SW 1271 (cell line): ENCODE results near the gene RAB11FIP3.

Experiments
- DNase-seq, 2 experiments: peaks; one replicate each; lab custom pipeline; 2025; lab: John Stamatoyannopoulos, UW

RAB11FIP3 gene

GRCh38 chr16:424033-424622 lies 1.3 kb upstream of the RAB11FIP3 start:
- DNase-seq: peak; percentile 64 to 86

GRCh38 chr16:424623-425081 lies 797 bp upstream of the RAB11FIP3 start:
- DNase-seq: peak in 1 of 2 experiments; percentile 40

DNA sequence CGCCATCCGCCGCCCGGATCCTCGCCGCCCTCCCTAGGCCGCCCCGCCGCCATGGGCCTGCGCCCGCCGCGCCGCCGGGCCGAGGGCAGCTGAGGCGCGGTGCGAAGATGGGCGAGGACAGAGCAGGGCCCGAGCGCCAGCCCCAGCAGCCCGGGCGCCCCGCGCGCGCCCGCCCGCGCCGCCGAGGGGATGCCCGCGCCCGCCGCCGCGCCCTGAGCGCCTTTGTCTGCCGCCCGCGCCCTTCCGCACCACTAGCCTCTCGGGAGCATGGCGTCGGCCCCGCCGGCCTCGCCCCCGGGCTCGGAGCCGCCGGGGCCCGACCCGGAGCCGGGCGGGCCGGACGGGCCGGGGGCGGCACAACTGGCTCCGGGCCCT lies 278 bp downstream of the RAB11FIP3 start:
- no peak for DNase-seq

DNA sequence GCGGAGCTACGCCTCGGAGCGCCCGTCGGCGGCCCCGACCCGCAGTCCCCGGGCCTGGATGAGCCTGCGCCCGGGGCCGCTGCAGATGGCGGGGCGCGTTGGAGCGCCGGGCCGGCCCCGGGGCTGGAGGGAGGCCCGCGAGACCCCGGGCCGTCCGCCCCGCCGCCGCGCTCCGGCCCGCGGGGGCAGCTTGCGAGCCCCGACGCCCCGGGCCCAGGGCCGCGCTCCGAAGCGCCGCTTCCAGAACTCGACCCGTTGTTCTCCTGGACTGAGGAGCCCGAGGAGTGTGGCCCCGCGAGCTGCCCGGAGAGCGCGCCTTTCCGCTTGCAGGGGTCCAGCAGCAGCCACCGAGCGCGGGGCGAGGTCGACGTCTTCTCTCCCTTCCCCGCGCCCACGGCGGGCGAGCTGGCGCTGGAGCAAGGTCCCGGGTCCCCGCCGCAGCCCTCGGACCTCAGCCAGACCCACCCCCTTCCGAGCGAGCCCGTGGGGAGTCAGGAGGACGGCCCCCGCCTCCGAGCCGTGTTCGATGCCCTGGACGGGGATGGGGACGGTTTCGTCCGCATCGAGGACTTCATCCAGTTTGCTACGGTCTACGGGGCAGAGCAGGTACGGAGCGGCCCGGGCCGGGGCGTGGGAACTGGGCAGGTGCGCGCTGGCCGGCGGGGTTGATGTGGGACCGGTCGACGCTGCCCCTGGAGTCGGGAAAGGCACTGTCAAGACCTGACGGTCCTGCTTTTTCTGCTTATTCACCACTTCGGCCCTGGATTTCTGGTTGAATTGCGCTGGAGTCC lies 861 bp downstream of the RAB11FIP3 start:
- no peak for DNase-seq

DNA sequence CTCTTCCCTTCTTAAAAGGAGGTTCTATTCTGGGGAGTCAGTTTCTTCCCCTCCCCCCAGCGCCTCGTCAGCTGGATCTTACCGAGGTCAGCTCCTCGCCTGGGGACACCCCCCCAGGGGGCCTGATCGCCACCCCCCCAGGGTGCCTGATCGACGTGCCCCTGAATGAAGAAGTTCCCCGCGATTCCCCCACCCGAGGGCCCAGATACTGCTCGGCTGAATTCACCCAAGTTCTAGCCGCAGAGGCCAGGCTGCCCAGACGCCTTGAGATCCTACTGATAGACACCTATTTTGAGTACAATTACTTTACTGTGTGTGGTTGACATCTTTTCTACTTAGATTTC lies 1.4 kb downstream of the RAB11FIP3 start:
- no peak for DNase-seq

- no peak for DNase-seq
Observed at GRCh38 chr16:427250-427649, 1.8 kb downstream of the RAB11FIP3 start.

DNA sequence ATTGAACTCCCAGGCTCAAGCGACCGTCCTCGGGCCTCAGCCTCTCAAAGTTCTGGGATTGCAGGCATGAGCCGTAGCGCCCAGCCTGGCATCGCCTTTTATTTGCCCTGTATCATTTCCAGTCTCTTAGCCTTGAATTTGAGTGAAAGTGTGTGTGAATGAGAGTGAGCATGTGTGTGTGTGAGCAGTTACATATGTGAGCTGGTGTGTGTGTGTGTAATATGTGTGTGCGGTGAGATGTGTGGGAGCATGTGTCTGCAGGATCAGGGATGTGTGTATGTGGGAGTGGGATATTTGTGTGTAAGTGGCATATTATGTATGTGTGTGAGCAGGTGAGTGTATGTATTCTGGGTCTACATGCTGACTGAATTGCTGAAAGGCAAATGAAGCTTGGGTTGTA lies 5.5 kb downstream of the RAB11FIP3 start:
- no peak for DNase-seq

DNA sequence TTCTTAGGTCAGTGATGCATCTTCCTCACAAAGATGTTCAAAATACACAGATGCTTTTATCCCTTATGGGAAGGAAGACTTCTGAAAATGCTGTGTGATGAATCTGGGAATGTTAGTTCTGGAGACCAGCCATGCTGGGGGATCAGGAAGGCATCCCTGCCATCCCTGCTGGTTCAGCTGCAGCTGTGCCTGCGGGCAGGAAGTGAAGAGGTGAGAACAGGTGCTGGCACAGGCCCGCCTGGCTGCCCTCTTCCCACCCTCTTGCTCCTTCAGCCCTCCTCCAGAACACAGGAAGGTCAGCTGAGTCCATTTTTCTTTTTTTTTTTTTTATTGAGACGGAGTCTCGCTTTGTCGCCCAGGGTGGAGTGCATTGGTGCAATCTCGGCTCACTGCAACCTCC lies 15.2 kb downstream of the RAB11FIP3 start:
- no peak for DNase-seq

- DNase-seq: no peak
Observed at GRCh38 chr16:441447-441846, 16.0 kb downstream of the RAB11FIP3 start.

GRCh38 chr16:442976-443375 lies 17.5 kb downstream of the RAB11FIP3 start:
- no peak for DNase-seq

DNA sequence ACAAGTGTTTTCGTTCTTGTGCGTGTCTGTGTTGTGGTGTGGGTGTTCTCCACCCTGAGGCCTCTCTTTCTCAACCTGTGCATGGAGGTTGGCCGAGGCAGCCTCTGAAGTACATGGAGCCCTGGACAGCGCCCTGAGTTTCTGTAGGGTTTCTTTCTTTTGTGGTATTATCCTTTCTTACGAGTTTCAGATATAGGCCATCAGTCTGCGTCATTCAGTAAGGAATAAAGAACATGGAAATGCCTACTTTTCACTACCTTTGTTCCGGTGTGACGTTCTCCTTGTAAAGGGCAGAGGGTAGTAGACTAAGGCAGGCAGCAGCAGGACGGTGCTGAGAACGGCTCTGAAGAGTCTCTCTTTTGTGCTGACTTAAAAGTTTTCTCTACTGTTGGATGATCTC lies 18.6 kb downstream of the RAB11FIP3 start:
- DNase-seq: no peak

- DNase-seq: no peak
Observed at GRCh38 chr16:445566-445965, 20.1 kb downstream of the RAB11FIP3 start.

- DNase-seq: no peak
Observed at GRCh38 chr16:450385-450784, 24.9 kb downstream of the RAB11FIP3 start.

- no peak for DNase-seq
Observed at GRCh38 chr16:450785-451512, 25.5 kb downstream of the RAB11FIP3 start.

- DNase-seq: no peak
Observed at GRCh38 chr16:454397-454940, 29.0 kb downstream of the RAB11FIP3 start.

DNA sequence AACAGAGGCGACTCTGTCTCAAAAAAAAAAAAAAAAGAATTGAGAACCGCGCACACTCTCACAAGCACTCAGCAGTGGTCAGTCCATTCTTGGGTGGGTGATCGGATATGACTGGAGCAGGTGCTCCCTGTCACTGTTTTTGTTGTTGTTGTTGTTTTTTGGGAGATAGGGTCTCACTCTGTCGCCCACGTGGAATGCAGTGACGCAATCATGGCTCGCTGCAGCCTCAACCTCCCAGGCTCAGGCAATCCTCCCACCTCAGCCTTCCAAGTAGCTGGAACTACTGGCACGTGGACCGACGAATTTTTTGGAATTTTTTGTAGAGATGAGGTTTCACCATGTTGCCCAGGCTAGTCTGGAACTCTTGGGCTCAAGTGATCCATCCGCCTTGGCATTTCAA lies 30.0 kb downstream of the RAB11FIP3 start:
- no peak for DNase-seq

GRCh38 chr16:456891-457483 lies 31.5 kb downstream of the RAB11FIP3 start:
- DNase-seq: no peak

GRCh38 chr16:457732-458400 lies 32.4 kb downstream of the RAB11FIP3 start:
- no peak for DNase-seq

DNA sequence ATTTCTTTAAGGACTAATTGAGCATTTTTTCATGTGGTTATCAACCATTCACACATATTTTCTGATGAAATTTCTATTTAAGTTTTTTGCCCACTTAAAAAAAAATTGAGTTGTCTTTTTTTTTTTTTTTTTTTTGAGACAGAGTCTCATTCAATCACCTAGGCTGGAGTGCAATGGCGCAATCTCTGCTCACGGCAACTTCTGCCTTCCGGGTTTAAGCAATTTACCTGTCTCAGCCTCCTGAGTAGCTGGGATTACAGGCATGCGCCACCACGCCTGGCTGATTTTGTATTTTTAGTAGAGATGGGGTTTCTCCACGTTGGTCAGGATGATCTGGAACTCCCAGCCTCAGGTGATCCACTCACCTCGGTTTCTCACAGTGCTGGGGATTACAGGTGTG lies 34.3 kb downstream of the RAB11FIP3 start:
- DNase-seq: no peak

DNA sequence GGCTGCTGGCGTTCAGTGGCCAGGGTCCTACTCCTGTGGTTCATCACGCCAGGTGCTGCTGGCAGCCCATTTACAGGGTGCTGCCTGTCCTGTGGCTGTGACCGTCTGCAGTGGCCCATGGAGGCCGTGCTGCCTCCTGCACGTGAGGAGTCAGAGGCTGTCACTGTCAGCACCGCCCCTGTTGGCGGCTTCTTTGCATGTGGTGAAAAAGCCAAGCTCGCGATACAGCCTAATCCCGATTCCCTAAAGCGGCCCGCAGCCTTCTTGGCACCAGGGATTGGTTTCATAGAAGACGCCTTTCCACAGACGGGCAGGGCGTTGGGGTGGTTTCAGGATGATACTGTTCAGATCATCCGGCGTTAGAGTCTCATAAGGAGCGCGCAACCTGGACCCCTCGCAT lies 35.3 kb downstream of the RAB11FIP3 start:
- no peak for DNase-seq

DNA sequence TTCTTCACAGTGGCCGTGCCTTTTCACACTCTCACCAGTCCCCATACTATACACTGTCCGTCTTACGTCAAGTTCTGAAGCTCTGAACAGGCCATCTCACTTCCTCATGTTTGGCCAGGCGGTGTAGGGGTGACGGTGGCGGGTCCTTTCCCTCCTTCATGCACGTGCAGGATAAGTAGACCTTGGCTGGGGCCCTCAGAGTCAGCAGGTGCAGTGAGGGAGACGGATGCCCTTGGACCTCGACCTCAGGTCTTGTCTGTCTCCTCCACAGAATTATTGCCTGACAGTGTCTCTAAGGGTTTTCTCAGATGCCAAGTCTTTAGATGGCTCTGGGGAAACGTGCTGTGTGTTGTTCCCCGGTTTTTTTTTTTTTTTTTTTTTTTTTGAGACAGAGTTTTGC lies 37.6 kb downstream of the RAB11FIP3 start:
- no peak for DNase-seq

GRCh38 chr16:466651-467050 lies 41.2 kb downstream of the RAB11FIP3 start:
- no peak for DNase-seq
